ENCODE results near the gene FIZ1. TPM values are rescaled to one million over a fixed set of nuclear protein-coding genes. Genes with fewer than 3 reads are reported as not detected.

Gene FIZ1
- total RNA-seq, 1 donor from 2014 or later, result 2.5 TPM

DNA sequence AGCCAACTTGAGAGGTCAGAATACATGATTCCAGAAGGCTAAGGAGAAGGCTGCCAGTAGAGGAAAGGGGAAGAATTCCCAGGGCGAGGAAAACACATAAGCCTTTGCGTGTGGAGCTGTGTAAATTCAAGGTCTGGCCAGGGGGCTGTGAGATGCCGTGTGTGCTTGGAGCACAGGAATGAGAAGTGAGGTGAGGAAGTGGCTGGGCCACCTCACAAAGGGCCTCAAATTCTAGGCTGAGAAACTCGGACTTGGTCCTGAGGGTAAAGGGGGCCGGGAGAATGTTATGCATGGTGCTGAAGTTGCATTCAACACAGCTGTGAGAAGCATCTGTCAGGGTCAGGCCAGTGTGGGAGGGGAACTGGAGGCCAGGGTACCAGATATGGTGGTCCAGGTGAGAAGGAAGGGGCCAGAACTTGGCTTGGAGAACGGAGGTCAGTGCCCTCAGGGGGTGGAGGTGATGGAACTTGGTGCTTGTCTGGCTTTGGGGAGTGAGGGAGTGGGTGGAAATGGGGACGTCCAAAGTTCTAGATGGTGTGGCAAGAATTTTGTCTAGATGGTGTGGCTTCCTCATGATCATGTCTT, 36.6 kb upstream of the FIZ1 start:
- DNase-seq (ENCODE audit: low read depth, low spot score), result no peak

DNA sequence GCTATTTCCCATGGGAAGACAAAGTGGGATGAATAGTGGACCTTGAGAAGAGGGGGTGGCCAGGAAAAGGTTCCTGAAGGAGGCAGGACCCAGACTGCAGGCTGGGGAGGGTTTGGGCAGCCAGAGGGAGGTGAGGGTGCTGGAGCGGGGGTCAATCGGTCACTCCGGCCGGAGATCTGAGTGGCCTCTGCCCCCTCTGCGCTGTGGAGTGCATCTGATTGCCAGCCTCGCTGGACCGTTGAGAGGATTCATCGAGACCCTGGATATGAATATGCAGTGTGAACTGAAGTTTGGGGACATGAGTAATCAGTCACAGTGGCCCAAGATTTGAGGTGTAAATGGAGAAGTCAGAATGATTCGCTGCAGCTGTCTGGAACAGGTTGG, 36.0 kb upstream of the FIZ1 start:
- no peak for DNase-seq (ENCODE audit: low read depth, low spot score)

DNA sequence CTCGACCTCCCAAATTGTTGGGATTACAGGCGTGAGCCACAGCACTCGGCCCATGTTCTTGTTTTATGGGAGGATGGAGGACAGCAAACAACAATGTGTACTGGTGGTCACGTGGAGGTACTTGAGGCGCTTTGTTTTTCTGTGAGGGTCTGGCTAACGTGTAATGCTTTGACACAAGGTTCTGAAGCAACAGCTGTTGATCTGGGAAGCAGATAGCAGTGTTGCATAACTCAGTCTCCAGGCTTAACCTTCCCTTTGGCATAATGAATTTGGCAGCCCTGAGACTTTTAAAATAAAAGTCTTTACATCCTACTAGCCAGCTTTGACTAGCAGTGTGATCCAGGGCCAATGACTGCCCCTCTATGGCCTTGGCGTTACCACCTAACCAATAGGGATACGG, 34.5 kb upstream of the FIZ1 start:
- DNase-seq (ENCODE audit: low read depth, low spot score), result no peak

DNA sequence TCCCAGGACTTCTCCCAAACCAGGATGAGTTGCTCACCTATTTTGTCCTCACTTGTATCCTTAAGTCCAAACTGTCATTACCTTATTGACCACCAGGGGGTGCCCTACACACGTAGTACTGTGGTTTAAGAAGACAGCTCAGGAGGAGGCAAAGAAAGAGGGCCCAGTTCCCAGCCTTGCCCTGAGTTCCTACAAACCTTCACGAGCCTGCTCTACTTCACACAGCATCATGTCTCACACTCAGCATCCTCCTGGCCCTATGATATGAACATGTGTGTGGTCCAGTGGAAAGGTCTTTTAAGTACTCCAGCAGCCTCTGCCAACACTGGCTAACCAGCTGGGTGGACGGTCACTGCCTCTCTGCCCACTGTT, 33.1 kb upstream of the FIZ1 start:
- DNase-seq (ENCODE audit: low read depth, low spot score), result peak; percentile 88

DNA sequence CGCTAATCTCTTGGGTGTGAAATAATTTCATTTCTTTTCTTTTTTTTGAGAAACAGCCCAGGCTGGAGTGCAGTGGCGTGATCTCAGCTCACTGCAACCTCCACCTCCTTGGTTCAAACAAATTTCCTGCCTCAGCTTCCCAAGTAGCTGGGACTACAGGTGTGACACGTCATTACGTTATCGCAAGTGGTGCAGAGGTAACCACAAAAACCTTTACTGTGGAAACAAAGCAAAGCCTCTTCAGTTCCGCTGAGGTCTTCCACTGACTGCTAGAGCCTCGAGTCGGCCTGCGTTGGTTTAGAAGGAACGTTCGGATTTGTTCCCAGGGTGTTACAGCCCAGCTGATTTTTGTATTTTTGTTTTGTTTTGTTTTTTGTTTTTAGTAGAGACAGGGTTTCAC, 27.0 kb upstream of the FIZ1 start:
- DNase-seq (ENCODE audit: low read depth, low spot score), result no peak

DNA sequence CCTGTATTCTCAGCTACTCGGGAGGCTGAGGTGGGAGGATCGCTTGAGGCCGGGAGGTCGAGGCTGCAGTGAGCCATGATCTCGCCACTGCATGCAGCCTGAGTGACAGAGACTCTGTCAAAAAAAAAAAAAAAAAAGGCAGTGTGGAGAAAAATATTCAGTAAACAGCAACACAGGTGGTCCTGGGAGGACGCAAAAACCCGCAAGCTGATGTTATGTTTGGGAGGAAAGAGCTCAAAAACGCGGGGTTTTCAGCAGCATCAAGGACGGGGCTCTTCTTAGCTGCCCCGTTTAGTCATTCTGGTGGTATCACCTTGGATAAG, 25.6 kb upstream of the FIZ1 start:
- DNase-seq (ENCODE audit: low read depth, low spot score), result no peak

DNA sequence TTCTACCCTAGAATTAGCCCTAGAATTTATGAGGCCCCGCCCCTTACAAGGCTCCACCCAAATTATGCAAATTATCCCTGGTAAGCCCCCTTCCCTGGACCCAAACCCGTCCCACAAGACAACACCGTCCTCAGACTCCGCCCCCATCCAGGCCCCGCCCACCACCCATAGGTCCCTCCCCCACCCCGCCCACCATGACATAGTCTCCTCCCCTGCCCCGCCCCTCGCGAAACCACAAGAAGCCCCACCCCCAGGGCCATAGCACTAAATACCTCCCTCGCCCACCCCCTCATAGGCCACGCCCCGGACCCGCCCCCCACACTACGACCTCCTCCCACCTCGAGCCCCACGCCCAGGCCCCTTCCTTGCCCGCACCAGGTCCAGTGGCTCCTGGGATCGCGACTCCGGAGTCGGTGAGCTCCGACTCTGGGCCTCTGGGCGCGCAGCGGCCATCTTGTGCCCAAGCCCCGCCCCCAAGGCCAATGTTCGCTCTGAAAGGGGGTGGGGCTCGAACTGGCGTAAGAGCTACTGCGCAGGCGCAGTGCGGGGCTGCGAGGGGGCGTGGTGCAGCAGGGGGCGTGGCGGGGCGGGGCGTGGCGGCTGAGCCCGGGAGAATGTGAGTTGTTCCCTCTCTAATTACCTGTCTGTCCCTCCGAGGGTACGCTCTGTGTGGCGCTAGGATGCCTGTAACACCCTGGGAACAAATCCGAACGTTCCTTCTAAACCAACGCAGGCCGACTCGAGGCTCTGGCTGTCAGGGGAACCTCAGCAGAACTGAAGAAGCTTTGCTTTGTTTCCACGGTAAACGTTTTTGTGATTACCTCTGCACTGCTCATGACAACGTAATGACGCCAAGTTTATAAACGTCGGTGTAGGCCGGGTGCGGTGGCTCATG, 25.0 kb upstream of the FIZ1 start, which contains the start of gene ZNF784:
TSS of gene ZNF784 (minus strand) at position 458 of the 895 bp plus-strand sequence. CDS start at position 453, 5 bp downstream.
- peak; percentile 64 for DNase-seq (ENCODE audit: low read depth, low spot score)

DNA sequence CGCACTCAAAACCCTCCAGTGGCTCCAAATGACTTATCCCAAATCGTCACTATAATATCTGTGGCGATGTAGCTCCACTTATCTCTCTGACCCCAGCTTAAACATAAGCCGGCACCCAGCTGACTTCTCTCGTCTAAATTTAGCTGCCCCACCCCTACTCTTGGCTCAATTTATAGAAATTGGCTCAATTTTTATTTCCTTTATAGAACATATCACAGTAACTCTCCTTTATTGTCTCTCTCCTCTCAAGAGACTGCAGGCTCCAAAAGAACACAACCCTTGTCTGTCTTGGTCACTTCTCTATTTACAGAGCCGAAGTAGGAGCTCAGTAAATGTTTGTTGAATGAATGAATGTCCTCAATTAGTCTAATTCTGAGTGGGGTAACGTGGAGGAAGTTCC, 24.2 kb upstream of the FIZ1 start:
- DNase-seq (ENCODE audit: low read depth, low spot score), result no peak

DNA sequence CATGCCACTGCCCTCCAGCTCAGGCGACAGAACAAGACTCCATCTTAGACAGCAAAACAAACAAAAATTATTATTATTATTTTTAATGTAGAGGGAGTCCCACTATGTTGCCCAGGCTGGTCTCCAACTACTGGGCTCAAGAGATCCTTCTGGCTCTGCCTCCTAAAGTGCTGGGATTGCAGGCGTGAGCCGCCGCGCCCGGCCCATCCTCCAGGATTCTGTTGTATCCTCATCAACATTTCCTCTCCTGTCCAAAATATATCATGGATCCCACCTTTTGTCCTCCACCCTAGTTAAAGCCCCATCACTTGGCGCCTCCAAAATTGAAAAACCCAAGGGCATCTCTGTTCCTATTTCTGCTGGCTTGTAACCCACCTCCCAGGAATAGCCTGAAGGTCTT, 23.8 kb upstream of the FIZ1 start:
- DNase-seq (ENCODE audit: low read depth, low spot score), result no peak

DNA sequence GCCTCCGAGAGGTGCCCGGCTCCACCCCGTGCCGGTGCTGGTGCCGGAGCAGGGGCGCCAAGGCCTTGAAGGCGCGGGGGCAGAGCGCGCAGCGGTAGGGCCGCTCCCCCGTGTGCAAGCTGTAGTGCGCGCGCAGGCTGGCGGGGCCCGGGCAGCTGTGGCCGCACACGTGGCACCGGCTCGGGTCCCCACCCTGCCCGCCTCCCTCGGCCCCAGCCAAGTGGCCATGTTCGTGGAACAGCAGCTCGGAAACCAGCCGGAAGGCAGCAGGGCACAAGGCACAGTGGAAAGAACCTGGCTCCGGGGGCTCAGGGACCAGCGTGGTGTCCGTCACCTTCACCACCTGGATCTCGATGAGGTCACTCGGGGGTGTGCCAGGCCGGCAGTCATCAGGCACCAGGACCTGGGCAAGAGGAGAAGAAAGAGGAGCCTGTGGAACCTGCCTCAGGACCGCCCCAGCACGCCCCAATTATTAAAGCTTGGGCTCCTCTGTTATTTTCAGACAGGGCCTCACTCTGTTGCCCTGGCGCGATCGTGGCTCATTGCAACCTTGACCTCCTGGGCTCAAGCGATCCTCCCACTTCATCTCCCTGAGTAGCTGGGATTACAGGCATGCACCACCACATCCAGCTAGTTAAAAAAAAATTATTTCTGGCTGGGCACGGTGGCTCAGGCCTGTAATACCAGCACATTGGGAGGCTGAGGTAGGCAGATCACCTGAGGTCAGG, 23.1 kb upstream of the FIZ1 start:
- DNase-seq (ENCODE audit: low read depth, low spot score), result no peak

DNA sequence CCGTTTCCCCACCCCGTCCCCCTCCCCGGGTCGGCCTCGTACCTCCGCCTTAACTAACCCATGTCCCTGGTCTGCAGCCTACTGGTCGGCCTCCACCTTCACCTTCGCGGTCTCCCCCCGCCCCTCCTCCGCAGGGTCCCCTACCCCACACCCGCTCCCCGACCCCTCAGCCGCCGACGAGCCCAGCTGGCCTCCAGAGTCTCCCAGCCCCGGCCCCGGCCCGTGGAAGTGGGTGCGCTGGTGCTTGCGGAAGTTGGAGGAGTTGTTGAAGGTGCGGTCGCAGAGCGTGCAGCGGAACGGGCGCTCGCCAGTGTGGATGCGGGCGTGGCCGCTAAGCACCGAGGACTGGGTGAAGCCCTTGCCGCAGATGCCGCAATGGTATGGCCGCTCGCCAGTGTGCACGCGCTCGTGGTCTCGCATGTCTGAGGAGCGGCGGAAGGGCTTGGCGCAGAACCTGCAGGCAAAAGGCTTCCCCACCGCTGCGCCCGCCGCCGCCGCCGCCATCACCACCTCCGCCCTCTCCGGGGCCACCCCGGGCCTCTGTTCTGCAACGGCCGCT, 22.4 kb upstream of the FIZ1 start:
- no peak for DNase-seq (ENCODE audit: low read depth, low spot score)

DNA sequence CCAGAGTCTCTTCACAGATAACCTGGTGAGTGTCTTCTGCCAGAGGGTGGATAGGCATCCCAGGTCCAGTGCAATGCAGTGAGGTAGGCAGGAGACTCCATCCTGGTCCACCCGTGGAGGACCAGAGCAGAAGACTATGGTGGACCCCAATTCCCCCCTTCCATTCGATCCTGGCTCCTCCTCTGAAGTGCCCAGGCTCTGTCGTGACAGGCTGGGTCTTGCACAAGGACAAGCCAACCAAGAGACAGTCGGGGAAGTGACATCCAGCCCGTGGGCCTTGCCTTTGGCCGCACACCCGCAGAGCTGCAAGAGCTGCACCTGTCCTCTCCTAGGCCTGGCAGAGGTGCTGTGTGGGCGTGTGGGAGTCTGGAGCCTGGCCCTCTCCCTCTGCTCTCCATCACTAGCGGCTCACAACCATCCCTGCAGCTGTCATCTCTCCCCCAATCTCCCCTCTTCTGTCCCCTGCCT, 21.9 kb upstream of the FIZ1 start:
- DNase-seq (ENCODE audit: low read depth, low spot score), result no peak

DNA sequence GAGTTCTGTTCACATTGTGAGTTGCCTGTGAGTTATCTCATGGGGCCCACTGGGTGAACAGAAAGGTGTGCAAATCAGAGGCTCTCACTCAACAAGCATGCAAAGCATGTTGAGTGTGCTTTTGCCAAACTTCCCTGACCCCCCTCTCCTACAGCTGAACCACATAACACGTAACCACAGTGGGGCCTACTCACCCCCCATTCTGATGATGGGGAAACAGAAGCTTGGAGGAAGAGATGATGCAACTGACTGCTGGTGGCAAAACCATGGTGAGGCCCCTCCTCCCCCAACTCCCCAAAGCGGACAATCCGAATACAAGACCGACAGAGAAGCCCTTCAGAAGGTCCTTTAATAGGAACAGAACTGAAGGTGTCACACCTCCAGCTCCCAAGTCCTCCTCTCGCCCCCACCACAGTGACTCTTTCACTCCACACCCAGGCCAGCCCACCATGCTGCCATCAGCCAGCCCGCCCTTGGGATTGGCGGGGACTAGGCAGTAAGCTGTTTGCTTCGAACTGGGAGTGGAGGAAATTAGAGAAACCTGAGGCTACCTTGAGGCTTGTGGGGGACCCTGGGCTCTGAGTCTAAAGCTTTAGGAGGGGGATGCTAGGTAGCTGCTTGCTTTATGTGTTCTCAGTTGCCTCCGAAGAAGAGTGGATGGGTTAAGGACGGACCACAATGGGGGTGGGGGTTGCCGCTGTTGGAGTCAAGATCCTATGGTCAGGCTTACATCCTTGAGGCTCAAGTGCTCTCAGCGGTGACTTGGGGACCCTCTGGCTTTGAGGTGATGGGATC, 21.3 kb upstream of the FIZ1 start:
- DNase-seq (ENCODE audit: low read depth, low spot score), result no peak

DNA sequence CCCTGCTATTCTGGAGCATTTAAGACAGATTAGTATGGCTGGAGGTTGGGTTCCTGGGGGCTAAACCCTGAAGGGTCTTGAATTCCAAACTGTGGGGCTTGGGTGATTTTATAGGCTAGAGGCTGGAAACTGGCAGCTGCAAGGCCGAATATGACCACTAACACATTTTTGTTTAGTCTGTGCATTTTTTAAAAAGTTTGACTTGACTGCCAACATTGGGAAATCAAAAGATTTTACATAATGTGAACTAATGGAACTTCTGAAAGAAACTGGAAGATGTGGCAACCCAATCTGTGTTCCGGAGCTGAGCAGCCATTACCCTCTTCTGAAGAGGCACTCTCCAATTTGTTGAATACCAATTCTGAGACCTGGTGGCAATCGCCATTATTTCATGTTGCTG, 20.0 kb upstream of the FIZ1 start:
- no peak for DNase-seq (ENCODE audit: low read depth, low spot score)

DNA sequence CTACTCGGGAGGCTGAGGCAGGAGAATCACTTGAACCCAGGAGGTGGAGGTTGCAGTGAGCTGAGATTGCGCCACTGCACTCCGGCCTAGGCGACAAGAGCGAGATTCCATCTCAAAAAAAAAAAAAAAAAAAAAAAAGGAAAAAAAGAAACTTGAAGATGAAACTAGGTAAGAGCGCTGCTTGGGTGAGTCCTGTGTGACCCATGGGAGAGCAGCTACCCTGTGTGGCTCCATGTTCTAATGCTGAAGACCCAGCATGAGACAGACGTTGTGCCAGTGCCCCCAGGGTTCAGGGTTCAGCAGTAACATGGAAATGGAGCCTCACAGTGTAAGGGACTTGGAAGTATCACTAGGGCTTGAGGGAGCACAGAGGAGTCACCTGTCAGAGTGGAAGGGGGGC, 19.1 kb upstream of the FIZ1 start:
- DNase-seq (ENCODE audit: low read depth, low spot score), result no peak

DNA sequence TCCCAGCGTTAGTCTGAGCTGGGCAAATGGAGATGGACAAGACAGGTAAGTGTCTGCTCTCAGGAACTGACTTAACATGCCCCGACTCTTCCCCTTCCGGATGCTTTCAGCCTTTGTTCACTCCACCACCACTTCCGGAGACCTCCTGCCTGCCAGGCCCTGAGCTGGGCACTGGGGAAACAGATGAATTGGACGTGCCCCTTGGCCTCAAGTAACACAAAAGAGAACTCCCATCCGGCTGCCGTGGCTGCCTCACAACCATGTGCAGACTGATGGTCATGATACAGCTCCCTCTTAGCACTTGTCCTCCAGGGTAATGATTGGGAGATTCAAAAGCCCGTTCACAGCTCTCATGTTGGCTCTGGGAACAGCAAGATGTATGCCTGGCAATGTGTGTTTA, 18.1 kb upstream of the FIZ1 start:
- no peak for DNase-seq (ENCODE audit: low read depth, low spot score)

DNA sequence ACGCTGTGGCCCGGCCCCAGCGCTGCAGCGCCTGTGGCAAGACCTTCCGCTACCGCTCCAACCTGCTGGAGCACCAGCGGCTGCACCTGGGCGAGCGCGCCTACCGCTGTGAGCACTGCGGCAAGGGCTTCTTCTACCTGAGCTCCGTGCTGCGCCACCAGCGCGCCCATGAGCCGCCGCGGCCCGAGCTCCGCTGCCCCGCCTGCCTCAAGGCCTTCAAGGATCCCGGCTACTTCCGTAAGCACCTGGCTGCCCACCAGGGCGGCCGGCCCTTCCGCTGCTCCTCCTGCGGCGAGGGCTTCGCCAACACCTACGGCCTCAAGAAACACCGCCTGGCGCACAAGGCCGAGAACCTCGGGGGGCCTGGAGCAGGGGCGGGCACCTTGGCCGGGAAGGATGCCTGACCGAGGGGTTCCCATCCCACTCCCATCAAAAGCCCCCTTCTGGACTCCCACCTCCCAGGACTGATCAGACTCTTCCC, 17.1 kb upstream of the FIZ1 start:
- no peak for DNase-seq (ENCODE audit: low read depth, low spot score)

DNA sequence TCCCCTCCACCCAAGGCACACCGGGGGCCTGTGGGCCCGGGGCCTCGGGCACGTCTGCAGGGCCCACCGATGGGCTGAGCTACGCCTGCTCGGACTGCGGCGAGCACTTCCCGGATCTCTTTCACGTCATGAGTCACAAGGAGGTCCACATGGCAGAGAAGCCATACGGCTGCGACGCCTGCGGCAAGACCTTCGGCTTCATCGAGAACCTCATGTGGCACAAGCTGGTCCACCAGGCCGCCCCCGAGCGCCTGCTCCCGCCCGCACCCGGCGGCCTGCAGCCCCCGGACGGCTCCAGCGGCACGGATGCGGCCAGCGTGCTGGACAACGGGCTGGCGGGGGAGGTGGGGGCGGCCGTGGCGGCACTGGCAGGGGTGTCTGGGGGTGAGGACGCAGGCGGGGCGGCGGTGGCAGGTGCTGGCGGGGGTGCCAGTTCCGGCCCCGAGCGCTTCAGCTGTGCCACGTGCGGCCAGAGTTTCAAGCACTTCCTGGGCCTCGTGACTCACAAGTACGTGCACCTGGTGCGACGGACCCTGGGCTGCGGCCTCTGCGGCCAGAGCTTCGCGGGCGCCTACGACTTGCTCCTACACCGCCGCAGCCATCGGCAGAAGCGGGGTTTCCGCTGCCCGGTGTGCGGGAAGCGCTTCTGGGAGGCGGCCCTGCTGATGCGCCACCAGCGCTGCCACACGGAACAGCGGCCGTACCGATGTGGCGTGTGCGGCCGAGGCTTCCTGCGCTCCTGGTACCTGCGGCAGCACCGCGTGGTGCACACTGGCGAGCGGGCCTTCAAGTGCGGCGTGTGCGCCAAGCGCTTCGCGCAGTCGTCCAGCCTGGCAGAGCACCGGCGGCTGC, 16.5 kb upstream of the FIZ1 start:
- no peak for DNase-seq (ENCODE audit: low read depth, low spot score)

DNA sequence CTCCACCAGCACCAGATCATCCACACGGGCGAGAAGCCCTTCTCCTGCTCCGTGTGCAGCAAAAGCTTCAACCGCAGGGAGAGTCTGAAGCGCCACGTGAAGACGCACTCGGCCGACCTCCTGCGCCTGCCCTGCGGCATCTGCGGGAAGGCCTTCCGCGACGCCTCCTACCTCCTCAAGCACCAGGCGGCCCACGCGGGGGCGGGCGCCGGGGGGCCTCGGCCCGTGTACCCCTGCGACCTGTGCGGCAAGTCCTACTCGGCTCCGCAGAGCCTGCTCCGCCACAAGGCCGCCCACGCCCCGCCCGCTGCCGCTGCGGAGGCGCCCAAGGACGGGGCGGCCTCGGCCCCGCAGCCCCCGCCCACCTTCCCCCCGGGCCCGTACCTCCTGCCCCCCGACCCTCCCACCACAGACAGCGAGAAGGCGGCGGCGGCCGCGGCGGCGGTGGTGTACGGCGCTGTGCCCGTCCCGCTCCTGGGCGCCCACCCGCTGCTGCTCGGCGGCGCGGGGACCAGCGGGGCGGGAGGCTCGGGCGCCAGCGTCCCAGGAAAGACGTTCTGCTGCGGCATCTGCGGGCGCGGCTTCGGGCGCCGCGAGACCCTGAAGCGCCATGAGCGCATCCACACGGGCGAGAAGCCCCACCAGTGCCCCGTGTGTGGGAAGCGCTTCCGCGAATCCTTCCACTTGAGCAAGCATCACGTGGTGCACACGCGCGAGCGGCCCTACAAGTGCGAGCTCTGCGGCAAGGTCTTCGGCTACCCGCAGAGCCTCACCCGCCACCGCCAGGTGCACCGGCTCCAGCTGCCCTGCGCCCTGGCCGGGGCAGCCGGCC, 15.6 kb upstream of the FIZ1 start:
- no peak for DNase-seq (ENCODE audit: low read depth, low spot score)
